NCI-H510A (cell line): ENCODE data around the gene ADM.

Experiments used
- DNase-seq: peaks from one replicate; lab custom pipeline; 2025; lab: John Stamatoyannopoulos, UW

The ADM gene

GRCh38 chr11:10289765-10290380, 15.0 kb upstream of the ADM start:
- DNase-seq: no peak

GRCh38 chr11:10291801-10292638, 12.9 kb upstream of the ADM start:
- no peak for DNase-seq

- no peak for DNase-seq
Observed at GRCh38 chr11:10293423-10294289, 11.2 kb upstream of the ADM start, which contains the start of gene SBF2. TSS of gene SBF2 (minus strand) at chr11:10294219. CDS start at chr11:10294069, 150 bp downstream.

- DNase-seq: no peak
Observed at GRCh38 chr11:10294290-10294953, 10.5 kb upstream of the ADM start.

- no peak for DNase-seq
Observed at GRCh38 chr11:10295064-10295901, 9.6 kb upstream of the ADM start.

GRCh38 chr11:10298342-10298741, 6.5 kb upstream of the ADM start:
- DNase-seq: peak; percentile 54

GRCh38 chr11:10301656-10302358, 3.1 kb upstream of the ADM start:
- DNase-seq: no peak

GRCh38 chr11:10302359-10302743, 2.5 kb upstream of the ADM start:
- no peak for DNase-seq

GRCh38 chr11:10302744-10303557, 1.9 kb upstream of the ADM start:
- no peak for DNase-seq

GRCh38 chr11:10303558-10304363, 1.1 kb upstream of the ADM start:
- DNase-seq: no peak

GRCh38 chr11:10305262-10305963, 540 bp downstream of the ADM start:
- DNase-seq: no peak

GRCh38 chr11:10305964-10306918, 1.4 kb downstream of the ADM start:
- DNase-seq: no peak

- no peak for DNase-seq
Observed at GRCh38 chr11:10307022-10307399, 2.1 kb downstream of the ADM start.

- no peak for DNase-seq
Observed at GRCh38 chr11:10307400-10308200, 2.7 kb downstream of the ADM start.

GRCh38 chr11:10308201-10308954, 3.5 kb downstream of the ADM start:
- DNase-seq: no peak
